NAMALWA (cell line): ENCODE results near the gene ADA.
"Not testable (repeated sequence)": the region's sequence is repeated elsewhere in the genome, so short reads cannot be mapped to it uniquely, and the experiment has no call there.

Source experiments
- DNase-seq: peaks from one replicate; pipeline ENCODE4 v3.0.0-alpha.2; 2015; ENCODE audit warnings: low spot score

ADA gene

DNA sequence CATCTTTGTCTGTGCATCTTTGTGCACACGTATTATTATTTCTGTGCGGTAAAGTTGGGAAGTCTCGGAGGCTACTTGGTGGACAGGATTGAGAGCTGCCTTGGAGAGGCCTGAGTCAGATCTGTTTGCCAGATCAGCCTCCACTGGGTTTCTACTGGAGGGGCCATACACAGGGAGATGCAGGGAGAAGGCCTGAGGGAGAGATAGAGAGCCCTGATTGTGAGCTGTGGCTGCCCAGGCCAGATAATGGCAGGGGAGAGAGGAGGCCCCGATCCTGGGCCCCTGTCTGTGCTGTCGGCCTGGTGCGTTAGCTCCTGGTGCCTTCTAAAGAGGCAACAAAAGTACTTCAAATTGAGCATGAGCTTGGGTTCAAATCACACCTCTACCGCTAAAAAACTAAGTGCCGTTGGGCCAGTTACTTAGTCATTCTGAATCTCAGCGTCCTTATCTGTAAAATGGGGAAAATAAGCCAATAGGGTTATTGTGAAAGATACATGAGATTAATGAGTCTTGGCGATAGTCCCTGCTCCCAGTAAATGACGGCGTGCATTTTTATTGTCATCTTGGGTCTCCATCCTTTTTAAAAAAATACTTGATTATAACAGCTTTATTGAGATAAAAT, 27.6 kb upstream of the ADA start:
- DNase-seq, result no peak

GRCh38 chr20:44678242-44678641, 26.7 kb upstream of the ADA start:
- no peak for DNase-seq

DNA sequence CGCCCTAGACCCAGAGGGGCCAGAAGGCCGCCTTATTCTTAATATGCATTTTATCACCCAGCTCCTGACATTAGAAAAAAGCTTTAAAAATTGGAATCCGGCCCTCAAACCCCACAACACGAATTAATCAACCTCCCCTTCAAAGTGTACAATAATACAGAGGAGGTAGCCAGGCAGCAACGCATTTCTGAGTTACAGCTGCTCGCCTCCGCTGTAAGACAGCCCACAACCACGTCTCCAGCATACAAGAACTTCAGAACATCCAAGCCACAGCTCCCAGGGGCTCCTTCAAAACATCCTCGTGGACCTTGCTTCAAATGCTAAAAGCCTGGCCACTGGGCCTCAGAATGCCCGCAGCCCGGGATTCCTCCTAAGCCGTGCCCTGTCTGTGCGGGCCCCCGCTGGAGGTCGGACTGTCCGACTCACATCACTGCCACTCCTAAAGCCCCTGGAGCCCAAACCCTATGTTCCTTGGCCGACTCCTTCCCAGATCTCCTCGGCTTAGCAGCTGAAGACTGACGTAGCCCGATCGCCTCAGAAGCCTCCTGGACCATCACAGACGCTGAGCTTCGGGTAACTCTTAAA, 20.9 kb upstream of the ADA start:
- DNase-seq, result not testable (repeated sequence)

- peak; percentile 45 for DNase-seq
Measured at GRCh38 chr20:44671541-44671940, 20.0 kb upstream of the ADA start.

DNA sequence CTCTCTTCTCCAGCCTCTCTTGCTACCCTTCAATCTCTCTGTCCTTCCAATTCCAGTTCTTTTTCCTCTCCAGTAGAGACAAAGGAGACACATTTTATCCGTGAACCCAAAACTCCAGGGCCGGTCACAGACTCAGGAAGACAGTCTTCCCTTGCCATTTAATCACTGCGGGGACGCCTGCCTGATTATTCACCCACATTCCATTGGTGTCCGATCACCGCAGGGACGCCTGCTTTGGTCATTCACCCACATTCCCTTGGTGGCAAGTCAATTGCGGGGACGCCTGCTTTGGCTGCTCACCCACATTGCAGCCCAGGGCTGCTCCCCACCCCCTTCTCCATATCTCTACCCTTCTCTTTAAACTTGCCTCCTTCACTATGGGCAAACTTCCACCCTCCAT, 19.4 kb upstream of the ADA start:
- not testable (repeated sequence) for DNase-seq

DNA sequence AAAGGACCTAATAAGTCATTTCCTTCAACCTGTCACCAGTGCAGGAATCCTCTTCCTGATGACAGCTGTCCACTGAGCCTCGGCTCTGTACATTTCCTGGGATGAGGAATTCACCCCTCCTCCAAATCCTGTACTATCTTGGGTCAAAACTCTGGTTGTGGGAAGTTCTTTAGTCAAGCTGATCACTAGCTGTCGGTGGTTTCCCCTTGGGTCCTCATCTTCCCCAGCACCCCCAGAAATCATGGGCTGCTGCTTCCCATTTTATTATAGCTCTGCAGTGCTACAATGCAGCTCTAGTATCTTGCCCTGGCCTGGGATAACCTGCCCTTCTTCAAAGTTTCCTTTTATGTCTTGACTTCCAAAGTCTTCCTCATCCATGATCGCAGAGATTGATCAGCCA, 14.6 kb upstream of the ADA start:
- no peak for DNase-seq

GRCh38 chr20:44664131-44664530, 12.6 kb upstream of the ADA start:
- DNase-seq, result no peak

DNA sequence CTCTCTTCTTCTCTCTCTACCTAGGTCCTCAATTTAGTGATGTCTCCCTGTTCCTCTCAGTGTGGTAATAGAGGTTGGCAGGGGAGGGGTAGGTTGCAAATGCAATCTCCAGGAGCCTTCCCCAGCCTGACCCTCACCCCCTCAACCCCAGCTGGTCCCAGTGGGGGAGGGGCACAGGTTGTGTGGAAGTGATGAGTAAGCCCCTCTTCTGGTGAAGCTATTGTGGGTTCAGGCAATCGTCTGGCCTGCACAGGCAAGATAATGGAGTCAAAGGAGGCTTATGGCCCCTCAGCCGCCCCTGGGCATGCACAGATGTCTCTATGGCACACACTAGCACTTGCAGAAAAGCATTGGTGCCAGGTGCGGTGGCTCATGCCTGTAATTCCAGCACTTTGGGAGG, 10.8 kb upstream of the ADA start:
- DNase-seq, result no peak

GRCh38 chr20:44660581-44660980, 9.1 kb upstream of the ADA start:
- DNase-seq, result no peak

- DNase-seq, result no peak
Measured at GRCh38 chr20:44659931-44660330, 8.4 kb upstream of the ADA start.

- no peak for DNase-seq
Measured at GRCh38 chr20:44658810-44659209, 7.3 kb upstream of the ADA start.

GRCh38 chr20:44657875-44658274, 6.4 kb upstream of the ADA start:
- DNase-seq, result no peak

- DNase-seq, result no peak
Measured at GRCh38 chr20:44656448-44656847, 4.9 kb upstream of the ADA start.

GRCh38 chr20:44654210-44654609, 2.7 kb upstream of the ADA start:
- not testable (repeated sequence) for DNase-seq

GRCh38 chr20:44653546-44653945, 2.0 kb upstream of the ADA start:
- DNase-seq, result no peak

GRCh38 chr20:44651434-44651683, 140 bp downstream of the ADA start:
- no peak for DNase-seq

GRCh38 chr20:44650771-44651433, 597 bp downstream of the ADA start:
- peak; percentile 51 for DNase-seq

- peak; percentile 21 for DNase-seq
Measured at GRCh38 chr20:44649976-44650375, 1.5 kb downstream of the ADA start.

DNA sequence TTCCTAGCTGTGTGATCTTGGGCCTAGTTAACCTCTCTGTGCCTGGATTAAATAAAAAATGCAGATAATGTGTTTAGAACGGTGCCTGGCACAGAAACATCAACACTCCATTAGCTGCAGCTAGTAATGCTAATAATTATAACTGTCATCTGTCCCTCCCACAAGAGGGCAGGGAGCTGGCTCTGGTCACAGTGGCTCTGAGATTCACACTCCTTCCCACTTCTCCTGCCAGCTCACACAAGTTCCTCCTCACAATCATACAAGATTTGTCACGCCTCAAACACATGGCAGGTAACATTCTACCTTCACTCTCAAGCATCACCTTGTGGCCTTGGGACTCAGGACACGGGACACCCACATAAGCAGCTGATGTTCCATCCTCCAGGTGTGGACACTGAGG, 2.4 kb downstream of the ADA start:
- DNase-seq, result no peak

DNA sequence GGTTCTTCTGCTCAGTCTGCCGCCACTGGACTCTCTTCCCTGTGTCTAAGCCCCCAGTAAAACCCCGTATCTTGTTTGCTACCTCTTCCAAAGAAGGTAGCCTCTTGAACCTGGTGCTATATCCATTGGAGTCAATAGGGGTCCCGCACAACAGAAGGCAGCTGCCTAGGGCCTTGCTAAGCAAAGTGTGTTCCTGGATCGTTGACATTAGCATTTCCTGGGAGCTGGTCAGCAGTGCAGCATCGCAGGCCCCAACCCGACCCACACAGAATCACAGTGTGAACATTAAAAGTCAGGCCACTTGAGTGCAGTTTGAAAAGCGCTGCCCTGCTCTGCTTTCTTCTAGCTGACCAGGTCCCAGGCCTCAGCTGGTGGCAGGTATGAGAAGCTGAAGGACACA, 2.9 kb downstream of the ADA start:
- peak; percentile 37 for DNase-seq

DNA sequence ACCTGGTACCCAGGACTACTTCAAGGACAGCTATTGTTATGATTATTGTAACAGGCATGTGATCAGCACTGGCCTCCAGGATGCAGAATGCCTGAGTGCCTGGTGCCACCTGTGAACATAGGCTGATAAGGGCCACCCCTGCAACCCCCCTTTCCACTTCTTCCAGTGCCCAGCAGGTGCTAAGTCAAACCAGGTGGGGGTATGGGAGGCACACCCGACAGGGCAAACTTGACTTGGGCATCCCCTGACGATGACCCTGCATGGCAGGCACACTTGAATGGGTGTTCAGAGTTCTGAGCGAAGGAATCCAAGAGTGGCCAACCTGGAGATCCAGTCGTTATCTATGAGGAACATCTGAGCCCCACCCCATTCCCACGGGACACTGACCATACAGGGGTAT, 3.4 kb downstream of the ADA start:
- DNase-seq, result peak; percentile 32

DNA sequence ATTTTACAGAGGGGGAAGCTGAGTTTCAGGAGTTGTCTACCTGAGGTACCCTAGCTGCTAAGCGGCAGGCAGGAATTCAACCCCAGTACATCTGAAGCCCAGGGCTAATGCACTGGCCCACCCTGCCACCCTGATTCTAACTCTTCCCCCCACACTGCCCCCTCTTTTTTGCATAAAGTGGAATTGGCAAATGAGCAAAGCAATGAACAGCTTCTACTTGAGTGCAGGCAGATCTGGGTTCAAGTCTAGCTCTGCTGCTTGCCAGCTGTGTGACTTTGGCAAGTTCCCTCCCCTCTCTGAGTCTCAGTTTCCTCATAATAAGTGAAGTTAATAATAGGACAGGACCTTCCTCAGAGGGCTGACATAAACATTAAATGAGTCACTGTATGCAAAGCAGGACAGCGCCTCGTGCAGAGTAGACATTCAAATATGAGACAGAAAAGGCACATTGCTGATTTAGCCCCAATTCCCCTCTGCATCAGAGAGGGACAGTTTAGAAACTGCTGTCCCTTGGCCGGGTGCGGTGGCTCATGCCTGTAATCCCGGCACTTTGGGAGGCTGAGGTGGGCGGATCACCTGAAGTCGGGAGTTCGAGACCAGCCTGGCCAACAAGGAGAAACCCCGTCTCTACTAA, 4.7 kb downstream of the ADA start:
- DNase-seq, result peak; percentile 95

DNA sequence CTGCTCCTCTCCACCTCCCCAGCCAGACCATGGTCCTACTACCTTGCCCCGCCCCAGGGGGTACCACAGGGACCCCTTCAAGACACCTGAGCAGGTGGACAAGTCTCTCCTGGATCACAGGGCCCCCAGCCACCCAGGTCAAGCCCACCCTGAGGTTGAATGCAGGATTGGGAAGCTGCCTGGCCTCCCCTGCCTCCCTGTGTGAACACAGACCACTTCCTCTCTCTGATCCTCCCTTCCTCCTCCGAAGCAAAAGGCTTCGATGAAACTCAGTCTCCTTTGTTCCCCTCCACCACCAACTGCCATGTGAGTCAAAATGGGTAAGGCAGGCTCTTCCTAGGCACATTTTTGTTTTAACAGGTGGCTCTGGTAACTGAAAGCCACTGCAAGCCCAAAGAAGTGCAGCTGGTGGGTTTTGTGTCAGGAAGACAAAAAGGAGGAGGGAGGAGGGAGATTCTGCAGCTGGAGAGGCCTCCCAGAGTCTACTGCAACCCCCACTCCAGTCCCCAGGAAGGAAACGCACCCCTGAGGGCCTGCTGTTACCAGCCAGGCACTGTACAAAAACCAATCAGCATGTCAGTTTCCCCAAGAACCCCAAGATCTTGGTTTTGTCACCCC, 5.4 kb downstream of the ADA start:
- peak; percentile 93 for DNase-seq
